ENCODE results near the gene SPDYE16.
"Not testable (repeated sequence)": the region's sequence is repeated elsewhere in the genome, so short reads cannot be mapped to it uniquely, and the experiment has no call there.

Gene SPDYE16

GRCh38 chr7:76513817-76514799, 29.0 kb downstream of the SPDYE16 start:
- no peak for TF ChIP-seq CTCF (conservative IDR thresholded peaks at IDR 0.05; ENCODE audit: control insufficient read depth, insufficient read depth, low read depth, low read length)
- H3K4me3 ChIP-seq (ENCODE audit: control insufficient read depth, low read depth, low read length) = no peak overlapping the region
- no peak for DNase-seq (ENCODE audit: low read depth)

- TF ChIP-seq CTCF (conservative IDR thresholded peaks at IDR 0.05; ENCODE audit: control insufficient read depth, insufficient read depth, low read depth, low read length) = peak; percentile 30
- no peak overlapping the region for H3K4me3 ChIP-seq (ENCODE audit: control insufficient read depth, low read depth, low read length)
- peak; percentile 14 for DNase-seq (ENCODE audit: low read depth)
Observed at GRCh38 chr7:76512941-76513816, 29.9 kb downstream of the SPDYE16 start.

GRCh38 chr7:76511911-76512885, 30.9 kb downstream of the SPDYE16 start:
- DNase-seq (ENCODE audit: low read depth); H3K4me3 ChIP-seq (ENCODE audit: control insufficient read depth, low read depth, low read length): not testable (repeated sequence)

- H3K4me3 ChIP-seq (ENCODE audit: control insufficient read depth, low read depth, low read length); DNase-seq (ENCODE audit: low read depth): not testable (repeated sequence)
Observed at GRCh38 chr7:76511200-76511910, 31.7 kb downstream of the SPDYE16 start.

- no peak within 1 kb of the TSS for H3K4me3 ChIP-seq (ENCODE audit: control insufficient read depth, low read depth, low read length)
- TF ChIP-seq CTCF (conservative IDR thresholded peaks at IDR 0.05; ENCODE audit: control insufficient read depth, insufficient read depth, low read depth, low read length) = no peak
- DNase-seq (ENCODE audit: low read depth) = no peak
Observed at GRCh38 chr7:76509931-76510877, 32.9 kb downstream of the SPDYE16 start, which contains the start of gene UPK3B. Gene UPK3B (plus strand): TSS chr7:76510552. CDS start chr7:76510653, 101 bp downstream.

GRCh38 chr7:76507723-76508406, 35.2 kb downstream of the SPDYE16 start:
- no peak for TF ChIP-seq CTCF (conservative IDR thresholded peaks at IDR 0.05; ENCODE audit: control insufficient read depth, insufficient read depth, low read depth, low read length)
- peak; percentile 51 for DNase-seq (ENCODE audit: low read depth)
- no peak overlapping the region for H3K4me3 ChIP-seq (ENCODE audit: control insufficient read depth, low read depth, low read length)

GRCh38 chr7:76506643-76507042, 36.5 kb downstream of the SPDYE16 start:
- not testable (repeated sequence) for DNase-seq (ENCODE audit: low read depth); H3K4me3 ChIP-seq (ENCODE audit: control insufficient read depth, low read depth, low read length)

Measured in fibroblast of mammary gland (primary cell).